Lung (tissue), 12 donors: ENCODE measurements around the gene USP15. TPM values are rescaled to one million over a fixed set of nuclear protein-coding genes. Genes with fewer than 3 reads are reported as not detected.
"Not testable (repeated sequence)": the region's sequence is repeated elsewhere in the genome, so short reads cannot be mapped to it uniquely, and the experiment has no call there.

Source experiments
- ATAC-seq: fragments of 200-7000 bp; cut with Tn5 transposase; one replicate; pipeline ENCODE4 v1.9.1; 2020; ENCODE audit warnings: moderate number of reproducible peaks; ENCODE audit not compliant: insufficient read depth, low FRiP score
- DNase-seq, 3 donors: peaks; one replicate each; pipeline ENCODE4 v3.0.0-alpha.2; 2013 to 2017
- H3K27ac ChIP-seq, 2 donors: one replicate each; pipeline ENCODE4 v1.5.1; 2013; ENCODE audit warnings: mild to moderate bottlenecking in 2 of 2, moderate library complexity in 2 of 2, control low read depth in 1 of 2, inconsistent platforms in 1 of 2, low read depth in 1 of 2, low read length in 1 of 2
- H3K27me3 ChIP-seq, 3 donors: one replicate each; pipeline ENCODE4 v1.5.1; 2013; ENCODE audit warnings: low read length in 2 of 3; ENCODE audit not compliant: control insufficient read depth in 3 of 3, insufficient read depth in 3 of 3
- H3K36me3 ChIP-seq, 4 donors: one replicate each; pipeline ENCODE4 v1.5.1; 2013; ENCODE audit warnings: low read length in 4 of 4, mild to moderate bottlenecking in 1 of 4, moderate library complexity in 1 of 4; ENCODE audit not compliant: control insufficient read depth in 4 of 4, insufficient read depth in 4 of 4
- H3K4me1 ChIP-seq, 5 donors: one replicate each; pipeline ENCODE4 v1.5.1; 2013; ENCODE audit warnings: low read length in 5 of 5, mild to moderate bottlenecking in 2 of 5, moderate library complexity in 1 of 5; ENCODE audit not compliant: control insufficient read depth in 5 of 5, insufficient read depth in 5 of 5
- H3K4me3 ChIP-seq: one replicate; pipeline ENCODE4 v1.5.1; 2013; ENCODE audit warnings: mild to moderate bottlenecking, control low read depth, moderate library complexity
- H3K9ac ChIP-seq, 2 donors: one replicate each; pipeline ENCODE4 v1.5.1; 2013; ENCODE audit warnings: low read length in 2 of 2, control low read depth in 1 of 2; ENCODE audit not compliant: insufficient read depth in 1 of 2
- H3K9me3 ChIP-seq, 4 donors: one replicate each; pipeline ENCODE4 v1.5.1; 2013; ENCODE audit warnings: low read length in 3 of 4, mild to moderate bottlenecking in 1 of 4, moderate library complexity in 1 of 4; ENCODE audit not compliant: control insufficient read depth in 4 of 4, insufficient read depth in 3 of 4
- WGBS, 2 donors: extraction: QIAGEN DNeasy Blood & Tissue Kit; methylation state at CpG; one replicate each; pipeline ENCODE4 v1.1.7; 2013; 5-methylcytosine and 5-hydroxymethylcytosine counted together
- polyA plus RNA-seq, 2 donors: library from polyadenylated mRNA; stranded (reverse); fragments of 200-250 nt; gene quantifications; one replicate each; pipeline ENCODE4 v1.2.1, GENCODE V29; 2013
- total RNA-seq, 2 donors: library from RNA; depleted of rRNA in 1 of 2; stranded (reverse); fragments of >200 nt in 1 of 2; gene quantifications; one replicate each; pipeline ENCODE4 v1.2.1, GENCODE V29; 2014 to 2021
- TF ChIP-seq, protein P1 (sequence below): IDR thresholded peaks from 2 replicates; pipeline ENCODE4 v1.5.1; 2012; ENCODE audit warnings: mild to moderate bottlenecking; ENCODE audit errors: control extremely low read depth, extremely low read depth
- donor health status: control.
- donor health status: control.
- donor health status: Bipolar disorder and iron deficiency.
- donor health status: healthy.
- donor health status: DM: yes; HTN: yes; CAD: no.

USP15 gene
- total and polyA plus RNA-seq, 4 donors = 62.0 to 143 (median 82.6) TPM

DNA sequence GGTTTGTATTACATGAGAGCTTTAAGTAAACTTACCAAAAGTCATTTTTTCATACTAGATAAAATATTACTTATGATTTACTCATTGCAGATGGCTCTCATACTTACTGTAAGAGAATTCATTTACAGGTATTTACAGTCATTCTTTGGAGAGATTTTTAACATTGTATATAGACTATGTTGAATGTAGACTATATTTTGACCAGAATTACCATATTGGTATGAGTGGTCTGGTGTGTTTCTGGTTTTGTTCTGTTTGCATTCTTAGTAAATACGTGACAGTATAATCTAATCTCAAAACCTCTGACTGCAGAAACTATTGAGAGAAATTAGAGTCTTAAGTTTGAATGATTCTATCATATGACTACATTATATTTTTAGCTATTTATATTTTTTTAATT, 91.1 kb downstream of the USP15 start:
- Histone ChIP-seq H3K4me3 (no peak overlapping the region), H3K36me3 (peaks cover 0 to 5% (median 2%) of the 10 kb centered on the region in 4 donors), H3K27ac (no peak overlapping the region), H3K27me3 (no peaks in the 10 kb centered on the region), H3K9ac (no peak overlapping the region), H3K9me3 (no peaks in the 10 kb centered on the region), H3K4me1 (peaks cover 0 to 2% (median 0%) of the 10 kb centered on the region in 5 donors)
- WGBS, 2 donors = 93 to 100% methylated on average over 1 of the region's 1 CpG
- TF ChIP-seq, protein P1, sequence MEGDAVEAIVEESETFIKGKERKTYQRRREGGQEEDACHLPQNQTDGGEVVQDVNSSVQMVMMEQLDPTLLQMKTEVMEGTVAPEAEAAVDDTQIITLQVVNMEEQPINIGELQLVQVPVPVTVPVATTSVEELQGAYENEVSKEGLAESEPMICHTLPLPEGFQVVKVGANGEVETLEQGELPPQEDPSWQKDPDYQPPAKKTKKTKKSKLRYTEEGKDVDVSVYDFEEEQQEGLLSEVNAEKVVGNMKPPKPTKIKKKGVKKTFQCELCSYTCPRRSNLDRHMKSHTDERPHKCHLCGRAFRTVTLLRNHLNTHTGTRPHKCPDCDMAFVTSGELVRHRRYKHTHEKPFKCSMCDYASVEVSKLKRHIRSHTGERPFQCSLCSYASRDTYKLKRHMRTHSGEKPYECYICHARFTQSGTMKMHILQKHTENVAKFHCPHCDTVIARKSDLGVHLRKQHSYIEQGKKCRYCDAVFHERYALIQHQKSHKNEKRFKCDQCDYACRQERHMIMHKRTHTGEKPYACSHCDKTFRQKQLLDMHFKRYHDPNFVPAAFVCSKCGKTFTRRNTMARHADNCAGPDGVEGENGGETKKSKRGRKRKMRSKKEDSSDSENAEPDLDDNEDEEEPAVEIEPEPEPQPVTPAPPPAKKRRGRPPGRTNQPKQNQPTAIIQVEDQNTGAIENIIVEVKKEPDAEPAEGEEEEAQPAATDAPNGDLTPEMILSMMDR = no peak
- ATAC-seq (no peak), DNase-seq (no peak)

DNA sequence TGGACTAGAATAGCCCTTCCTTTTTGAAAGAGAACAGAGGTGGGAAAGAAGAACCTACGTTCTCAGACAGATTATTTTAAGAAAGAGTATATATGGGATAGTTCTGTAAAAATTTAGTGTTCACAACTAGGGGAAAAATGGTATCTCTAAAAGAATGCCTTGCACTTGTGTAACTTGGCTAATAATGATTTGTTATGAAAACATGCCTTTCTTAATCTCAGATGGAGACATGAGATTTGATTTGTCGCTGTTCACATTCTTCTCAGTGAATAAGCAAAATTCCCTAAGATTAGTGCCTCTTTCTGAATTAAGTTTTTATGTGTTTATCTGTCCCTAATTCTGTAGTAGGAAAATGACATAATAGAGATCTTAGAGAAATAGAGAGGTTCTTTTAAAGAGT, 100.8 kb downstream of the USP15 start:
- 91 to 92% methylated on average over 2 of the region's 2 CpGs for WGBS, 2 donors
- TF ChIP-seq, protein P1 = no peak
- H3K27ac ChIP-seq = no peak overlapping the region
- ATAC-seq (no peak), DNase-seq (no peak)
- no peaks in the 10 kb centered on the region for H3K4me1 ChIP-seq
- peaks cover 0 to 2% (median 0%) of the 10 kb centered on the region in 4 donors for H3K36me3 ChIP-seq
- H3K9me3 ChIP-seq = peaks cover 0 to 4% (median 0%) of the 10 kb centered on the region in 4 donors
- H3K9ac ChIP-seq = no peak overlapping the region
- H3K27me3 ChIP-seq = no peaks in the 10 kb centered on the region
- no peak overlapping the region for H3K4me3 ChIP-seq

- Histone ChIP-seq H3K36me3 (no peaks in the 10 kb centered on the region), H3K27ac (no peak overlapping the region), H3K4me3 (no peak overlapping the region), H3K27me3 (no peaks in the 10 kb centered on the region), H3K4me1 (no peaks in the 10 kb centered on the region), H3K9ac (no peak overlapping the region), H3K9me3 (peaks cover 0 to 4% (median 0%) of the 10 kb centered on the region in 4 donors)
- no peak for ATAC-seq
- no peak for DNase-seq
- TF ChIP-seq, protein P1 = no peak
- 95 to 96% methylated on average over 4 of the region's 4 CpGs for WGBS, 2 donors
Measured at GRCh38 chr12:62363506-62363905, 103.3 kb downstream of the USP15 start.

DNA sequence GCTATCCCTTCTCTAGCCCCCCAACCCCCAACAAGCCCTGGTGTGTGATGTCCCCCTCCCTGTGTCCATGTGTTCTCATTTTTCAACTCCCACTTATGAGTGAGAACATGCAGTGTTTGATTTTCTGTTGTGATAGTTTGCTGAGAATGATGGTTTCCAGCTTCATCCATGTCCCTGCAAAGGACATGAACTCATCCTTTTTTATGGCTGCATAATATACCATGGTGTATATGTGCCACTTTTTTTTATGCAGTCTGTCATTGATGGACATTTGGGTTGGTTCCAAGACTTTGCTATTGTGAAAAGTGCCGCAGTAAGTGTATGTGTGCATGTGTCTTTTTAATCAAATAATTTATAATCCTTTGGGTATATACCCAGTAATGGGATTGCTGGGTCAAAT, 104.5 kb downstream of the USP15 start:
- H3K27me3 ChIP-seq, H3K9ac ChIP-seq, H3K4me3 ChIP-seq, H3K9me3 ChIP-seq, DNase-seq, H3K36me3 ChIP-seq, H3K27ac ChIP-seq, ATAC-seq, H3K4me1 ChIP-seq: not testable (repeated sequence)
- WGBS, 2 donors = 97 to 98% methylated on average over 1 of the region's 1 CpG

DNA sequence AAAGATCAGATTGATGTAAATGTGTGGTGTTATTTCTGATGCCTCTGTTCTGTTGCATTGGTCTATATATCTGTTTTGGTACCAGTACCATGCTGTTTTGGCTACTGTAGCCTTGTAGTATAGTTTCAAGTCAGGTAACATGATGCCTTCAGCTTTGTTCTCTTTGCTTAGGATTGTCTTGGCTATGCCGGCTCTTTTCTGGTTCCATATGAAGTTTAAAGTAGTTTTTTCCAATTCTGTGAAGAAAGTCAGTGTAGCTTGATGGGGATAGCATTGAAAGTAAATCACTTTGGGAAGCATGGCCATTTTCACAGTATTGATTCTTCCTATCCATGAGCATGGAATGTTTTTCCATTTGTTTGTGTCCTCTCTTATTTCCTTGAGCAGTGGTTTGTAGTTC, 105.6 kb downstream of the USP15 start:
- WGBS, 2 donors = 97 to 100% methylated on average over 1 of the region's 1 CpG
- not testable (repeated sequence) for H3K4me3 ChIP-seq, H3K9ac ChIP-seq, H3K36me3 ChIP-seq, H3K9me3 ChIP-seq, DNase-seq, ATAC-seq, H3K4me1 ChIP-seq, H3K27me3 ChIP-seq, H3K27ac ChIP-seq

DNA sequence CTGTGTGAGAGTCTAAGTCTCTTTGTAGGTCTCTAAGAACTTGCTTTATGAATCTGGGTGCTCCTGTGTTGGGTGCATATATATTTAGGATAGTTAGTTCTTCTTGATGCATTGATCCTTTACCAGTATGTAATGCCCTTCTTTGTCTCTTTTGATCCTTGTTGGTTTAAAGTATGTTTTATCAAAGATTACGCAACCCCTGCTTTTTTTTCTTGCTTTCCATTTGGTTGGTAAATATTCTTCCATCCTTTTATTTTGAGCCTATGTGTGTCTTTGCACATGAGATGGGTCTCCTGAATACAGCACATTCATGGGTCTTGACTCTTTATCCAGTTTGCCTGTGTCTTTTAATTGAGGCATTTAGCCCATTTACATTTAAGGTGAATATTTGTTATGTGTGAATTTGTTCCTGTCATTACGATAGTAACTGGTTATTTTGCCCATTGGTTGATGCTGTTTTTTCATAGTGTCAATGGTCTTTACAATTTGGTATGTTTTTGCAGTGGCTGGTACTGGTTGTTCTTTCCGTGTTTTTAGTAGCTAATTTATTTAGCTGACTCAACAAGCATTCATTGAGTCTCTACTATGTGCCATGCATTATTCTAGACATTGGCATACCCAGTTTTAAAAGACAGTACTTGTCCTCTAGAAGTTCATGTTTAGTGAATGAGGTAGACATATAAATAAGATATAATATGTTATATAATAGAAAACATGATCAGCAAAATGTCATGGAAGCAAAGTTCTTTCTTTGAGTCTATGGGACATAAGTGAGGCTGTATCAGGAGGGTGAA, 108.4 kb downstream of the USP15 start:
- 97 to 98% methylated on average over 3 of the region's 3 CpGs for WGBS, 2 donors
- H3K9me3 ChIP-seq, H3K36me3 ChIP-seq, H3K9ac ChIP-seq, H3K4me1 ChIP-seq, ATAC-seq, H3K27ac ChIP-seq, H3K27me3 ChIP-seq, H3K4me3 ChIP-seq, DNase-seq: not testable (repeated sequence)
